ENCODE measurements around the gene SDR42E2. TPM values are rescaled to one million over a fixed set of nuclear protein-coding genes. Genes with fewer than 3 reads are reported as not detected.

SDR42E2 gene
- total and polyA plus RNA-seq, 2 donors (not counting 1 experiment from before 2014, with no cell fraction given) = under 0.01 TPM; not detected in 1

DNA sequence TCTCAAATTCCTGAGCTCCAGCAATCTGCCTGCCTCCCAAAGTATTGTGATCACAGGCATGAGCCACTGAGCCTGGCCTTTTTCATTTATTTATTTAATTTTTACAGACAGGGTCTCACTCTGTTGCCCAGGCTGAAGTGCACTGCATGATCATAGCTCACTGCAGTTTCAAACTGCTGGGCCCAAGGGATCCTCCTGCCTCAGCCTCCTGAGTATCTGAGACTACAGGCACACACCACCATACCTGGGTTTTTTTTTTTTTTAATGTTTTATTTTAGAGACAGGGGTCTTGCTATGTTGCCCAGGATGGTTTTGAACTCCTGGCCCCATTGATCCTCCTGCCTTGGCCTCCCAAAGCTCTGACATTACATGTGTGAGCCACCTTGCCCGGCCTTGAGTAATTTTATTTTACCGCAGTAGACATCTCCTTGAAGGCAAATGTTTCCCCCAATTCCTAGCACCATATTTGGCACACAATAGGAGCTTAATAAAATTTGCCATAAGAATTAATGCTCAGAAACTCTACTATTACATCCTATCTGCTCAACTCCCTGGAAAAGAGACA, 41.9 kb downstream of the SDR42E2 start:
- no peak overlapping the region for H3K27ac ChIP-seq (ENCODE audit: insufficient read depth, low read length)

DNA sequence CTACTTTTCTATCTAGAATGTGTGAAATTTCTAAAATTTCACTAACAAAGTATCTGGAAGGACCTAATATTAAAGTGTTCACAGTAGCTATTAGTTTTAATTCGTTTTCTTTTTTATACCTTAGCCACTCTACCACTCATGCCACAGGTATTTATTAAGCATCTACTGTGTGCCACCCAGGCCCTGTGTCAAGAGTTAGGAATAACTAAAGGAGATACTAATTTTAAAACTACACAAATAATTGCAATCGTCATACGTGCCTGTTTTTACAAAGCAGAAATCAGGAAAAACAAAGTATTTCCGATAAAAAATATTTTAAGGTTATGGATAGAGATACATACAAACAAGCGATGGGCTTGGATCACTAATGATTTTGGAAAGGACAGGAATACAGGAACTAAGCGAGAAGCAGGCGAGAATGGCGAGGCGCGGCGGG, 43.3 kb downstream of the SDR42E2 start:
- TF ChIP-seq, protein P1, sequence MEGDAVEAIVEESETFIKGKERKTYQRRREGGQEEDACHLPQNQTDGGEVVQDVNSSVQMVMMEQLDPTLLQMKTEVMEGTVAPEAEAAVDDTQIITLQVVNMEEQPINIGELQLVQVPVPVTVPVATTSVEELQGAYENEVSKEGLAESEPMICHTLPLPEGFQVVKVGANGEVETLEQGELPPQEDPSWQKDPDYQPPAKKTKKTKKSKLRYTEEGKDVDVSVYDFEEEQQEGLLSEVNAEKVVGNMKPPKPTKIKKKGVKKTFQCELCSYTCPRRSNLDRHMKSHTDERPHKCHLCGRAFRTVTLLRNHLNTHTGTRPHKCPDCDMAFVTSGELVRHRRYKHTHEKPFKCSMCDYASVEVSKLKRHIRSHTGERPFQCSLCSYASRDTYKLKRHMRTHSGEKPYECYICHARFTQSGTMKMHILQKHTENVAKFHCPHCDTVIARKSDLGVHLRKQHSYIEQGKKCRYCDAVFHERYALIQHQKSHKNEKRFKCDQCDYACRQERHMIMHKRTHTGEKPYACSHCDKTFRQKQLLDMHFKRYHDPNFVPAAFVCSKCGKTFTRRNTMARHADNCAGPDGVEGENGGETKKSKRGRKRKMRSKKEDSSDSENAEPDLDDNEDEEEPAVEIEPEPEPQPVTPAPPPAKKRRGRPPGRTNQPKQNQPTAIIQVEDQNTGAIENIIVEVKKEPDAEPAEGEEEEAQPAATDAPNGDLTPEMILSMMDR (conservative IDR thresholded peaks at IDR 0.05 in 1 of 2, IDR thresholded peaks at IDR 0.05 in 1 of 2; ENCODE audit: low read depth in 1 of 2, low read length in 2 of 2) = no peak
- no peak for TF ChIP-seq EZH2 (IDR thresholded peaks at IDR 0.05; ENCODE audit: low read length, missing control alignments)
- peak overlapping the region; percentile 58 for H3K27ac ChIP-seq (ENCODE audit: insufficient read depth, low read length)
- no peaks in the 10 kb centered on the region for H3K27me3 ChIP-seq (ENCODE audit: control insufficient read depth, insufficient read depth, low read length)
- peak overlapping the region; percentile 50 for H2AFZ ChIP-seq (ENCODE audit: low read length)
- H3K4me2 ChIP-seq (ENCODE audit: extremely low read depth, insufficient read depth, low read length) = peak overlapping the region; percentile 26
- peaks cover 7% of the 10 kb centered on the region for H3K4me1 ChIP-seq (ENCODE audit: control insufficient read depth, extremely low read depth, insufficient read depth, low read length)
- no peaks in the 10 kb centered on the region for H3K9me3 ChIP-seq (ENCODE audit: control insufficient read depth, insufficient read depth, low read depth, low read length)
- peaks cover 33% of the 10 kb centered on the region for H3K79me2 ChIP-seq (ENCODE audit: control insufficient read depth, insufficient read depth, low read length)
- H3K4me3 ChIP-seq (replicated peaks in 1 of 4; ENCODE audit: control extremely low read depth in 1 of 4, insufficient read depth in 1 of 4, low read depth in 3 of 4, low read length in 4 of 4) = peak overlapping the region; percentile 9 to 91 (median 64)
- H4K20me1 ChIP-seq (ENCODE audit: control insufficient read depth, extremely low read depth, insufficient read depth, low read length) = no peaks in the 10 kb centered on the region
- DNase-seq (ENCODE audit: low read depth in 2 of 2) = no peak
- no peaks in the 10 kb centered on the region for H3K36me3 ChIP-seq (ENCODE audit: control insufficient read depth, insufficient read depth, low read length)
- peak overlapping the region; percentile 16 for H3K9ac ChIP-seq (ENCODE audit: insufficient read depth, low read length)

More for the DNA sequence above, 41.9 kb downstream of the SDR42E2 start:
- H3K9ac ChIP-seq (ENCODE audit: insufficient read depth, low read length) = no peak overlapping the region
- no peaks in the 10 kb centered on the region for H3K27me3 ChIP-seq (ENCODE audit: control insufficient read depth, insufficient read depth, low read length)
- H2AFZ ChIP-seq (ENCODE audit: low read length) = no peak overlapping the region
- H3K4me3 ChIP-seq (replicated peaks in 1 of 4; ENCODE audit: control extremely low read depth in 1 of 4, insufficient read depth in 1 of 4, low read depth in 3 of 4, low read length in 4 of 4) = no peak overlapping the region
- peaks cover 12% of the 10 kb centered on the region for H3K4me1 ChIP-seq (ENCODE audit: control insufficient read depth, extremely low read depth, insufficient read depth, low read length)
- TF ChIP-seq, protein P1 (conservative IDR thresholded peaks at IDR 0.05 in 1 of 2, IDR thresholded peaks at IDR 0.05 in 1 of 2; ENCODE audit: low read depth in 1 of 2, low read length in 2 of 2) = no peak
- TF ChIP-seq EZH2 (IDR thresholded peaks at IDR 0.05; ENCODE audit: low read length, missing control alignments) = no peak
- DNase-seq (ENCODE audit: low read depth in 2 of 2) = no peak
- H3K79me2 ChIP-seq (ENCODE audit: control insufficient read depth, insufficient read depth, low read length) = peaks cover 19% of the 10 kb centered on the region
- H3K36me3 ChIP-seq (ENCODE audit: control insufficient read depth, insufficient read depth, low read length) = no peaks in the 10 kb centered on the region
- no peaks in the 10 kb centered on the region for H4K20me1 ChIP-seq (ENCODE audit: control insufficient read depth, extremely low read depth, insufficient read depth, low read length)
- H3K4me2 ChIP-seq (ENCODE audit: extremely low read depth, insufficient read depth, low read length) = no peak overlapping the region
- no peaks in the 10 kb centered on the region for H3K9me3 ChIP-seq (ENCODE audit: control insufficient read depth, insufficient read depth, low read depth, low read length)

DNA sequence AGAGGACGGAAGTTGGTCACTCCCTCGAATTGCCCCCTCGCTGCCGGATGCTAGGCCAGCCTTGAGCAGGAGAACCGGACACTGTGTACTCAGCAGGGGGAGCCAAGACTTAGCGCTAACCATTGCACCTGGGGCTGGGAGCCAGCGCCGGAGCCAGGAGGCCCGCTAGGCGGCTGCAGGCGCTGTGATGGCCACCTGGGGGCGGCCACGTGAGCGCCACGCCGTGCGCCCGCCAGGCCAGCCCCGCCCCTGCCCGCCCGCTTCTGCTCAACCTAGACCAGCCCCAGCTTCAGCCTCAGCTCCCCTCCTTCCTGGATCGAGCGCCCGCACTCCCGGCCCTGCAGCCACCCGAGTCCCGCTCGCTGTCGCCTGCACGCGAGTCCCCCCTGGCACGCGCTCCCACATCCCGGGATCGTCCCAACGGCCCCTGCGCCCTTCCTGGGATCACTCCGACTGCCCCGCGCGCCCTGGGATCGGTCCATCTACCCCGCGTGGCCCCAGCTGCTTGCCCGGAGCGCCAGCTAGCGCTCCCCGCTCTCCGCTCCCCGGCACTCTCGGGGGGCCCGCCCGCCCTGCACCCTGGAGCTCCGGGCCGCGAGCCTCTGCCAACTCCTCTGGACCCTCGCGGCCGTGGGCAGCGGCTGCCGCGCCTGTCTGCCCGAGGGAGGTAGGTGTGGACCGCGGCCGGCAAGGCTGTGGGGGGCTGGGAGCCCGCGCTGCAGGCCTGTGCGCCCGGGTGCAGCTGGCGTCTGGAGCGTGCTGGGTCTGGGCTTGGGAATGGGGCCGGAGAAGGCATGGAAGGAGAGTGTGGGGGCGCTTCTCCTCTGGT, 43.9 kb downstream of the SDR42E2 start, which contains the start of gene EEF2K:
Gene EEF2K (plus strand): TSS at position 266 of the 829 bp plus-strand sequence. CDS start 19,452 bp downstream, outside the sequence.
- peak within 1 kb of the TSS; percentile 79 for H3K9ac ChIP-seq (ENCODE audit: insufficient read depth, low read length)

More for the DNA sequence above, 43.9 kb downstream of the SDR42E2 start, which contains the start of gene EEF2K:
- peak within 1 kb of the TSS; percentile 57 for H2AFZ ChIP-seq (ENCODE audit: low read length)
- H3K4me3 ChIP-seq (replicated peaks in 1 of 4; ENCODE audit: control extremely low read depth in 1 of 4, insufficient read depth in 1 of 4, low read depth in 3 of 4, low read length in 4 of 4) = peak within 1 kb of the TSS; percentile 66 to 91 (median 87)
- H3K4me2 ChIP-seq (ENCODE audit: extremely low read depth, insufficient read depth, low read length) = peak within 1 kb of the TSS; percentile 90
- no peaks in the 10 kb centered on the region for H4K20me1 ChIP-seq (ENCODE audit: control insufficient read depth, extremely low read depth, insufficient read depth, low read length)
- peak within 1 kb of the TSS; percentile 80 for H3K27ac ChIP-seq (ENCODE audit: insufficient read depth, low read length)
- peaks cover 39% of the 10 kb centered on the region for H3K79me2 ChIP-seq (ENCODE audit: control insufficient read depth, insufficient read depth, low read length)
- TF ChIP-seq, protein P1 (conservative IDR thresholded peaks at IDR 0.05 in 1 of 2, IDR thresholded peaks at IDR 0.05 in 1 of 2; ENCODE audit: low read depth in 1 of 2, low read length in 2 of 2) = peak; percentile 48 to 60
- no peak for TF ChIP-seq EZH2 (IDR thresholded peaks at IDR 0.05; ENCODE audit: low read length, missing control alignments)
- no peaks in the 10 kb centered on the region for H3K9me3 ChIP-seq (ENCODE audit: control insufficient read depth, insufficient read depth, low read depth, low read length)
- H3K36me3 ChIP-seq (ENCODE audit: control insufficient read depth, insufficient read depth, low read length) = peaks cover 2% of the 10 kb centered on the region
- H3K27me3 ChIP-seq (ENCODE audit: control insufficient read depth, insufficient read depth, low read length) = no peaks in the 10 kb centered on the region
- H3K4me1 ChIP-seq (ENCODE audit: control insufficient read depth, extremely low read depth, insufficient read depth, low read length) = peaks cover 7% of the 10 kb centered on the region
- DNase-seq (ENCODE audit: low read depth in 2 of 2) = peak; percentile 95 to 96

All from fibroblast of lung (primary cell).